GM23338 (cell line): Measurements from ENCODE around the gene OR11H6. TPM values are rescaled to one million over a fixed set of nuclear protein-coding genes. Genes with fewer than 3 reads are reported as not detected.

Source experiments
- ATAC-seq: fragments of 200-7000 bp; cut with Tn5 transposase; 3 replicates; pipeline ENCODE4 v1.9.1; 2020
- DNase-seq: peaks from one replicate; pipeline ENCODE4 v3.0.0-alpha.2; 2015; ENCODE audit warnings: low spot score
- H2AFZ ChIP-seq: fragments of 200-600 bp; sonication (generic); 2 replicates; pipeline ENCODE4 v1.8.0; 2016; ENCODE audit warnings: antibody characterized with exemption, mild to moderate bottlenecking, moderate library complexity
- H3F3A ChIP-seq: fragments of 200-600 bp; sonication (generic); replicated peaks from 2 replicates; pipeline ENCODE4 v1.8.0; 2017; ENCODE audit warnings: antibody characterized with exemption, mixed run types, low read depth
- H3K27ac ChIP-seq: fragments of 200-600 bp; sonication (generic); 2 replicates; pipeline ENCODE4 v1.6.1; 2016; ENCODE audit warnings: low read depth
- H3K27me3 ChIP-seq: fragments of 200-600 bp; sonication (generic); 2 replicates; pipeline ENCODE4 v1.8.0; 2016; ENCODE audit warnings: mild to moderate bottlenecking, mixed run types, moderate library complexity; ENCODE audit not compliant: insufficient read depth
- H3K36me3 ChIP-seq: fragments of 200-600 bp; sonication (generic); 2 replicates; pipeline ENCODE4 v1.8.0; 2016; ENCODE audit warnings: mild to moderate bottlenecking; ENCODE audit not compliant: insufficient read depth
- H3K4me1 ChIP-seq: fragments of 200-600 bp; sonication (generic); 2 replicates; pipeline ENCODE4 v1.8.0; 2016; ENCODE audit warnings: mild to moderate bottlenecking, moderate library complexity; ENCODE audit not compliant: insufficient read depth
- H3K4me2 ChIP-seq: fragments of 200-600 bp; sonication (generic); 2 replicates; pipeline ENCODE4 v1.7.1; 2017; ENCODE audit warnings: mixed run types
- H3K4me3 ChIP-seq: fragments of 200-600 bp; sonication (generic); 2 replicates; pipeline ENCODE4 v1.6.1; 2016; ENCODE audit warnings: mixed run types
- H3K79me2 ChIP-seq: fragments of 200-600 bp; sonication (generic); replicated peaks from 2 replicates; pipeline ENCODE4 v1.8.0; 2017; ENCODE audit warnings: mild to moderate bottlenecking; ENCODE audit not compliant: insufficient read depth
- H3K9me2 ChIP-seq: fragments of 200-600 bp; sonication (generic); 2 replicates; pipeline ENCODE4 v1.8.0; 2017; ENCODE audit not compliant: insufficient read depth
- H4K20me1 ChIP-seq: fragments of 200-600 bp; sonication (generic); replicated peaks from 2 replicates; pipeline ENCODE4 v1.8.0; 2017; ENCODE audit warnings: mild to moderate bottlenecking; ENCODE audit not compliant: insufficient read depth
- H3K27ac Mint-ChIP-seq: 2 replicates; pipeline ENCODE4 v1.8.0; 2020; ENCODE audit warnings: inconsistent platforms, mild to moderate bottlenecking, moderate library complexity, mixed read lengths
- H3K27me3 Mint-ChIP-seq: 3 replicates; pipeline ENCODE4 v1.8.0; 2022; ENCODE audit warnings: low read depth, mild to moderate bottlenecking, moderate library complexity, mixed read lengths, inconsistent platforms; ENCODE audit not compliant: insufficient read depth, poor library complexity
- H3K36me3 Mint-ChIP-seq: 3 replicates; pipeline ENCODE4 v1.8.0; 2021; ENCODE audit warnings: low read depth, mild to moderate bottlenecking, inconsistent platforms, moderate library complexity, mixed read lengths
- H3K4me1 Mint-ChIP-seq: 3 replicates; pipeline ENCODE4 v1.8.0; 2020; ENCODE audit warnings: mild to moderate bottlenecking, inconsistent platforms, mixed read lengths
- H3K4me3 Mint-ChIP-seq: 3 replicates; pipeline ENCODE4 v1.8.0; 2021; ENCODE audit warnings: moderate library complexity, mild to moderate bottlenecking, inconsistent platforms, mixed read lengths
- H3K9me3 Mint-ChIP-seq: 3 replicates; pipeline ENCODE4 v1.8.0; 2020; ENCODE audit warnings: moderate library complexity, mild to moderate bottlenecking, inconsistent platforms, mixed read lengths
- CREB1 ChIP-seq: fragments of 250-450 bp; sonication (Bioruptor Pico); IDR thresholded peaks from 2 replicates; pipeline ENCODE4 v1.5.0; 2020; ENCODE audit warnings: low read depth, mild to moderate bottlenecking, moderate library complexity
- EZH2 ChIP-seq: fragments of 200-600 bp; sonication (generic); IDR thresholded peaks from one replicate; pipeline ENCODE4 v1.8.0; 2017; ENCODE audit warnings: antibody characterized with exemption, mild to moderate bottlenecking, low read depth; ENCODE audit not compliant: unreplicated experiment
- EZH2phosphoT487 ChIP-seq: fragments of 200-600 bp; sonication (generic); IDR thresholded peaks from one replicate; pipeline ENCODE4 v1.8.1; 2018; ENCODE audit warnings: antibody characterized with exemption; ENCODE audit not compliant: unreplicated experiment
- JUNB ChIP-seq: IDR thresholded peaks from one replicate; pipeline ENCODE4 v1.6.1; 2016; ENCODE audit warnings: antibody characterized with exemption; ENCODE audit not compliant: unreplicated experiment
- NANOG ChIP-seq: IDR thresholded peaks from 2 replicates; pipeline ENCODE4 v1.6.1; 2016; ENCODE audit warnings: antibody characterized with exemption, borderline replicate concordance
- POLR2AphosphoS5 ChIP-seq: IDR thresholded peaks from 2 replicates; pipeline ENCODE4 v1.6.1; 2016; ENCODE audit warnings: antibody characterized with exemption, low read depth
- REST ChIP-seq: IDR thresholded peaks from one replicate; pipeline ENCODE4 v1.6.1; 2018; ENCODE audit warnings: antibody characterized with exemption; ENCODE audit not compliant: unreplicated experiment
- STAT1 ChIP-seq: IDR thresholded peaks from one replicate; pipeline ENCODE4 v1.6.1; 2016; ENCODE audit warnings: antibody characterized with exemption; ENCODE audit not compliant: unreplicated experiment
- ZNF114 ChIP-seq: fragments of 250-450 bp; sonication (Bioruptor Pico); IDR thresholded peaks from 2 replicates; pipeline ENCODE4 v1.5.0; 2020; ENCODE audit warnings: mild to moderate bottlenecking, moderate library complexity
- ZNF331 ChIP-seq: fragments of 250-450 bp; sonication (Bioruptor Pico); IDR thresholded peaks from 2 replicates; pipeline ENCODE4 v1.5.0; 2020; ENCODE audit warnings: low read depth, mild to moderate bottlenecking, moderate library complexity
- ZNF462 ChIP-seq: fragments of 250-450 bp; sonication (Bioruptor Pico); IDR thresholded peaks from 2 replicates; pipeline ENCODE4 v1.5.0; 2020; ENCODE audit warnings: mild to moderate bottlenecking, moderate library complexity
- polyA plus RNA-seq: library from polyadenylated mRNA; unstranded; fragments of >200 nt; fragmentation: Nextera tagmentation; extraction: Ambion mirVana; gene quantifications from 2 replicates; pipeline ENCODE4 v1.2.1, GENCODE V29; 2016
- total RNA-seq: library from RNA; depleted of rRNA; stranded (reverse); fragments of >200 nt; shearing (Covaris generic); gene quantifications from 2 replicates; pipeline ENCODE4 v1.2.3, GENCODE V29; 2014
- TF ChIP-seq, protein P1 (sequence below), 2 experiments: fragments of 200-600 bp in 1 of 2; sonication (generic) in 1 of 2; conservative IDR thresholded peaks; 2 replicates each; pipeline versions ENCODE4 v1.5.1 to v1.6.1; 2016 to 2017; ENCODE audit warnings: antibody characterized with exemption in 2 of 2, low read depth in 2 of 2, mild to moderate bottlenecking in 2 of 2, moderate library complexity in 1 of 2
- TF ChIP-seq, protein P2 (sequence below): IDR thresholded peaks from 2 replicates; pipeline ENCODE4 v1.6.1; 2016; ENCODE audit warnings: antibody characterized with exemption

The OR11H6 gene
- total and polyA plus RNA-seq, 2 experiments from 2014 or later, result not detected

DNA sequence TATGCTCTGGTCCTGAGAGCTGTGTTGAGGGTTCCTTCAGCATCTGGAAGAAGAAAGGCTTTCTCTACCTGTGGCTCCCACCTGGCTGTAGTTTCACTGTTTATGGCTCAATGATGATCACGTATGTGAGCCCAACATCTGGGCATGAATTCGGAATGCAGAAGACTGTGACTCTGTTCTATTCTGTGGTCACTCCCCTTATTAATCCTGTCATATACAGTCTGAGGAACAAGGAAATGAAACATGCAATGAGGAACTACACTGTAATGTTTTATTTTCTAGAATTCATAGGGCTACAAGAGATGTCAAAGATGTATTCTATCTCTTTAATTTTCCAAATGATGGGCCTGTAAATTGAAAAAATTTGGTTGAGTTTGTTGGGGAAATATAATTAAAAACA is 43.6 kb upstream of the OR11H6 start:
- DNase-seq, result no peak
- H3K9me3 Mint-ChIP-seq, result peaks cover 94% of the 10 kb centered on the region
- TF ChIP-seq ZNF331 (CRISPR knock-in tag), result no peak
- no peak for TF ChIP-seq REST
- TF ChIP-seq STAT1, result no peak
- TF ChIP-seq EZH2, result no peak
- no peak for TF ChIP-seq JUNB
- TF ChIP-seq EZH2phosphoT487, result no peak
- no peak for TF ChIP-seq ZNF114 (CRISPR knock-in tag)
- TF ChIP-seq NANOG, result no peak
- no peak for TF ChIP-seq CREB1 (CRISPR knock-in tag)
- TF ChIP-seq, protein P1, sequence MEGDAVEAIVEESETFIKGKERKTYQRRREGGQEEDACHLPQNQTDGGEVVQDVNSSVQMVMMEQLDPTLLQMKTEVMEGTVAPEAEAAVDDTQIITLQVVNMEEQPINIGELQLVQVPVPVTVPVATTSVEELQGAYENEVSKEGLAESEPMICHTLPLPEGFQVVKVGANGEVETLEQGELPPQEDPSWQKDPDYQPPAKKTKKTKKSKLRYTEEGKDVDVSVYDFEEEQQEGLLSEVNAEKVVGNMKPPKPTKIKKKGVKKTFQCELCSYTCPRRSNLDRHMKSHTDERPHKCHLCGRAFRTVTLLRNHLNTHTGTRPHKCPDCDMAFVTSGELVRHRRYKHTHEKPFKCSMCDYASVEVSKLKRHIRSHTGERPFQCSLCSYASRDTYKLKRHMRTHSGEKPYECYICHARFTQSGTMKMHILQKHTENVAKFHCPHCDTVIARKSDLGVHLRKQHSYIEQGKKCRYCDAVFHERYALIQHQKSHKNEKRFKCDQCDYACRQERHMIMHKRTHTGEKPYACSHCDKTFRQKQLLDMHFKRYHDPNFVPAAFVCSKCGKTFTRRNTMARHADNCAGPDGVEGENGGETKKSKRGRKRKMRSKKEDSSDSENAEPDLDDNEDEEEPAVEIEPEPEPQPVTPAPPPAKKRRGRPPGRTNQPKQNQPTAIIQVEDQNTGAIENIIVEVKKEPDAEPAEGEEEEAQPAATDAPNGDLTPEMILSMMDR (conservative IDR thresholded peaks at IDR 0.05; ENCODE audit: low read depth in 2 of 2), result no peak
- TF ChIP-seq ZNF462 (CRISPR knock-in tag), result no peak
- TF ChIP-seq, protein P2, sequence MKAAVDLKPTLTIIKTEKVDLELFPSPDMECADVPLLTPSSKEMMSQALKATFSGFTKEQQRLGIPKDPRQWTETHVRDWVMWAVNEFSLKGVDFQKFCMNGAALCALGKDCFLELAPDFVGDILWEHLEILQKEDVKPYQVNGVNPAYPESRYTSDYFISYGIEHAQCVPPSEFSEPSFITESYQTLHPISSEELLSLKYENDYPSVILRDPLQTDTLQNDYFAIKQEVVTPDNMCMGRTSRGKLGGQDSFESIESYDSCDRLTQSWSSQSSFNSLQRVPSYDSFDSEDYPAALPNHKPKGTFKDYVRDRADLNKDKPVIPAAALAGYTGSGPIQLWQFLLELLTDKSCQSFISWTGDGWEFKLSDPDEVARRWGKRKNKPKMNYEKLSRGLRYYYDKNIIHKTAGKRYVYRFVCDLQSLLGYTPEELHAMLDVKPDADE, result no peak
- no peak for TF ChIP-seq POLR2AphosphoS5

More for the DNA sequence above, 43.6 kb upstream of the OR11H6 start:
- Histone ChIP-seq H3K27me3 (no peaks in the 10 kb centered on the region), H2AFZ (no peak overlapping the region), H3K9me2 (no peaks in the 10 kb centered on the region), H3K36me3 (no peaks in the 10 kb centered on the region), H3K4me3 (no peak overlapping the region), H3F3A (no peaks in the 10 kb centered on the region), H3K4me2 (no peak overlapping the region), H3K79me2 (no peaks in the 10 kb centered on the region), H3K4me1 (no peaks in the 10 kb centered on the region), H3K27ac (no peak overlapping the region), H4K20me1 (no peaks in the 10 kb centered on the region)
- no peak for ATAC-seq
- Mint-ChIP-seq H3K4me1 (no peaks in the 10 kb centered on the region), H3K4me3 (no peak overlapping the region), H3K27me3 (peaks cover 9% of the 10 kb centered on the region), H3K36me3 (peaks cover 19% of the 10 kb centered on the region), H3K27ac (no peak overlapping the region)
